KMS-11 (cell line): ENCODE measurements around the gene CXCL9.
A peak's percentile ranks its signal among the peaks of the same experiment; 100 is the strongest.

ENCODE experiments used
- H2AFZ ChIP-seq: fragments of 200-600 bp; sonication (generic); 2 replicates; pipeline ENCODE4 v1.6.1; 2016; ENCODE audit warnings: antibody characterized with exemption, mixed run types, low read depth
- H3K27ac ChIP-seq: fragments of 200-600 bp; sonication (generic); 2 replicates; pipeline ENCODE4 v1.6.1; 2016; ENCODE audit warnings: mild to moderate bottlenecking, mixed run types
- H3K27me3 ChIP-seq: fragments of 200-600 bp; sonication (generic); 2 replicates; pipeline ENCODE4 v1.6.1; 2017; ENCODE audit warnings: mild to moderate bottlenecking, low read depth, mixed run types, moderate library complexity; ENCODE audit not compliant: insufficient read depth
- H3K36me3 ChIP-seq: fragments of 200-600 bp; sonication (generic); 2 replicates; pipeline ENCODE4 v1.6.1; 2017; ENCODE audit warnings: mild to moderate bottlenecking, mixed run types; ENCODE audit not compliant: insufficient read depth
- H3K4me1 ChIP-seq: fragments of 200-600 bp; sonication (generic); 2 replicates; pipeline ENCODE4 v1.6.1; 2016; ENCODE audit warnings: mild to moderate bottlenecking, low read depth, mixed run types; ENCODE audit not compliant: poor library complexity, severe bottlenecking
- H3K4me2 ChIP-seq: fragments of 200-600 bp; sonication (generic); 2 replicates; pipeline ENCODE4 v1.7.0; 2016; ENCODE audit warnings: mild to moderate bottlenecking, mixed run types
- H3K4me3 ChIP-seq: fragments of 200-600 bp; sonication (generic); IDR thresholded peaks from 2 replicates; pipeline ENCODE4 v1.6.1; 2017; ENCODE audit warnings: low read depth, low read length, mixed read lengths; ENCODE audit not compliant: insufficient read depth
- H3K79me2 ChIP-seq: fragments of 200-600 bp; sonication (generic); 2 replicates; pipeline ENCODE4 v1.6.1; 2016; ENCODE audit warnings: low read depth, mixed run types; ENCODE audit not compliant: insufficient read depth
- H3K9ac ChIP-seq: fragments of 200-600 bp; sonication (generic); 2 replicates; pipeline ENCODE4 v1.6.1; 2016; ENCODE audit warnings: mild to moderate bottlenecking, mixed run types
- H4K20me1 ChIP-seq: fragments of 200-600 bp; sonication (generic); 2 replicates; pipeline ENCODE4 v1.6.1; 2016; ENCODE audit warnings: mild to moderate bottlenecking, mixed run types; ENCODE audit not compliant: insufficient read depth
- CTCF ChIP-seq: fragments of 200-600 bp; sonication (generic); conservative IDR thresholded peaks from 2 replicates; pipeline ENCODE4 v1.6.1; 2017; ENCODE audit warnings: low read depth, mild to moderate bottlenecking, antibody characterized with exemption, low read length, moderate library complexity, mixed read lengths

The CXCL9 gene

DNA sequence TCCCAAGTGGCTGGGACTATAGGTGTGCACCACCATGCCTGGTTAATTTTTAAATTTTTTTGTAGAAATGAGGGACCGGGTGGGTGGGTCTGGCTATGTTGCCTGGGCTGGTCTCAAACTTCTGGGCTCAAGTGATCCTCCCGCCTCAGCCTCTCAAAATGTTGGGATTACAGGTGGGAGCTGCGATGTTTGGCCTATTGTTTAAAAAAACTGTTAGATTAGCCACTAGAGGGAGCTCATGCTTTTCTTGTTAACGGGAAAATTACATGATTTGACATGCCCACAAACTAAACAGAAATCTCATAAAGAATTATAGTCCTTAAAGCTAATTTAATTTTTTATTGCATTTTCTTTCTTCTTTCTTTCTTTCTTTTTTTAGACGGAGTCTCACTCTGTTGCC is 11.6 kb downstream of the CXCL9 start:
- H2AFZ ChIP-seq: no peak overlapping the region
- H3K27ac ChIP-seq: no peak overlapping the region
- H3K4me3 ChIP-seq: no peak overlapping the region
- no peak overlapping the region for H3K9ac ChIP-seq
- H3K79me2 ChIP-seq: no peaks in the 10 kb centered on the region; the same call in 1 of the 2 replicates
- TF ChIP-seq CTCF: peak; percentile 75
- H3K4me1 ChIP-seq: no peaks in the 10 kb centered on the region
- no peaks in the 10 kb centered on the region for H4K20me1 ChIP-seq
- no peaks in the 10 kb centered on the region for H3K27me3 ChIP-seq
- H3K4me2 ChIP-seq: no peak overlapping the region
- H3K36me3 ChIP-seq: no peaks in the 10 kb centered on the region

DNA sequence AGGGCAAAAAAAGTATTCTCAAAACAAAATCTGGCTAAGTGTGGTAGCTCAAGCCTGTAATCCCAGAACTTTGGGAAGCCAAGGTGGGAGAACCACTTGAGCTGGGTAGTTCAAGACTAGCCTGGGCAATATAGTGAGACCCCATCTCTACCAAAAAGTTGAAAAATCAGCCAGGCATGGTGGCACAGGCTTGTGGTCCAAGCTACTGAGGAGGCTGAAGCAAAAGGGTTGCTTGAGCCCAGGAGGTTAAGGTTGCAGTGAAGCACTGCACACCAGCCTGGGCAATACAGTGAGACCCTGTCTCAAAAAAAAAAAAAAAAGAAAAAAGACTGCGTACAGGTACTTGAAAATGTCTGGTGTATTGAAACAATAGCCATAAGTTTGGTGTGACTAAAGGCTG is 14.8 kb downstream of the CXCL9 start:
- no peak overlapping the region for H3K4me2 ChIP-seq
- H3K79me2 ChIP-seq: peaks cover 32% of the 10 kb centered on the region

DNA sequence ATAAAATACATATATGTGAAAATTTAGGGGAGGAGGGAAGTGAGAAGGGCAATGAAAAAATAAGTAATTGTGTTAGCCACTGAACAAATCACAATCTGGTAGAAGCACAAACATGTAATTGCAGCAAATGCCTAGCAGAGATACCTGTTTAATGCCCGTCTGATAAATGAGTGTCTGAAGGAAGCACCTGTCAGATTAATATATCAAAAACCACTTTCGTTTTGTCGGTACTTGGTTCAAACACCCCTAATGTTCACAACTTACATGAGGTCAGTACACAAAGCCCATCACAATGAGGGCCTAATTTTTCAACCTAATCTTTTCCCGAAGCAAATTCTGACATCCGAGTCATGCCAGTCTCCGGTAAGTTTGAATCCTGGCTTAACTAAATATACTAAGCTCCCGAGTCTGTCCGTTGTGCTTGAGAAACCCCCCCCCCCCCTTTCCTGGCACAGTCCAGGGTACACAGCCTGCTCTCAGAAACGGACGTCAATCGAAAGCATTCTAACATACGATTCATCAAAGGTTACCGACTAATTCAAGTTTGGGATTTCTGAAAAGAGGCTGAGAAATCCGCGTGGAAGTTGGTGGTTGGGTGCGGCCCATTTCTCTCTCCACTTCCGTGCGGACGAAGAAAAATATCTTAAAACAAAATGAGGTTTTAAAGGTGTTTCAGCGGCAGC is 17.3 kb downstream of the CXCL9 start:
- H3K9ac ChIP-seq: peak overlapping the region; percentile 77
- H3K4me3 ChIP-seq: peak overlapping the region; percentile 96
- TF ChIP-seq CTCF: no peak
- peaks cover 10% of the 10 kb centered on the region; the same call in 1 of the 2 replicates for H4K20me1 ChIP-seq
- no peaks in the 10 kb centered on the region for H3K36me3 ChIP-seq
- H2AFZ ChIP-seq: peak overlapping the region; percentile 93
- peak overlapping the region; percentile 97 for H3K4me2 ChIP-seq
- H3K27ac ChIP-seq: peak overlapping the region; percentile 49
- H3K4me1 ChIP-seq: peaks cover 22% of the 10 kb centered on the region
- H3K79me2 ChIP-seq: peaks cover 57% of the 10 kb centered on the region
- H3K27me3 ChIP-seq: no peaks in the 10 kb centered on the region

More for the DNA sequence above, 14.8 kb downstream of the CXCL9 start:
- TF ChIP-seq CTCF: no peak
- peaks cover 22% of the 10 kb centered on the region for H3K4me1 ChIP-seq
- H4K20me1 ChIP-seq: 0 out of 2 replicates have a peak, but pooled peaks cover 3% of the 10 kb centered on the region
- no peak overlapping the region for H3K27ac ChIP-seq
- no peaks in the 10 kb centered on the region for H3K36me3 ChIP-seq
- H3K27me3 ChIP-seq: no peaks in the 10 kb centered on the region
- no peak overlapping the region for H2AFZ ChIP-seq
- no peak overlapping the region for H3K4me3 ChIP-seq
- H3K9ac ChIP-seq: no peak overlapping the region

GRCh38 chr4:75985116-75985515 is 22.2 kb downstream of the CXCL9 start:
- Histone ChIP-seq H3K4me2 (no peak overlapping the region), H3K27ac (no peak overlapping the region), H3K27me3 (no peaks in the 10 kb centered on the region), H3K4me1 (peaks cover 22% of the 10 kb centered on the region), H4K20me1 (peaks cover 10% of the 10 kb centered on the region; the same call in 1 of the 2 replicates), H2AFZ (no peak overlapping the region), H3K36me3 (peaks cover 8% of the 10 kb centered on the region; the same call in 1 of the 2 replicates), H3K4me3 (no peak overlapping the region), H3K79me2 (peaks cover 59% of the 10 kb centered on the region), H3K9ac (no peak overlapping the region)
- TF ChIP-seq CTCF: no peak
